GDM1 (cell line): ENCODE measurements around the gene TLE2.
"Not testable (repeated sequence)": the region's sequence is repeated elsewhere in the genome, so short reads cannot be mapped to it uniquely, and the experiment has no call there.

Source experiments
- DNase-seq: peaks from one replicate; lab custom pipeline; 2025; lab: John Stamatoyannopoulos, UW

Gene TLE2

GRCh38 chr19:3012621-3013262 lies 16.3 kb downstream of the TLE2 start:
- DNase-seq: no peak

GRCh38 chr19:3012059-3012458 lies 17.0 kb downstream of the TLE2 start:
- not testable (repeated sequence) for DNase-seq

DNA sequence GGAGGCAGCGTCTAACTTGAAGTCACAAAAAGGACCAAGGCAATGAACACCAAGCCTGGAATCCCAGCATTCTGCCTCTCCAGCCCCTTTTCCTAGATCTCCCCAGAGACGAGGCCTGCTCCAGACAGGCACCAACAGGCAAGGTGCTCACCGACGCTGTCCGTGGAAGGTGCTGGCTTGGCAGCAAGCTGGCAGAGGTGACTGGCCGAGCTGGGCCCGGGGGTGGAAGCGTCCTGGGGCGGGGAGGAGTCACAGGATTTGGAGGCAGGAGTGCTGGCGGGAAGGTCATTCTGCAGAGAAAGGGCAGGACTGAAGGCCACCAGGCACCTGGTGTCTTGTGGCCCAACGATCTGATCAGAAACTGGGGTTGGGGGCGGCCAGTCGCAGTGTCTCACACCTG lies 18.2 kb downstream of the TLE2 start:
- DNase-seq: no peak

- DNase-seq: no peak
Observed at GRCh38 chr19:3008994-3009393, 20.1 kb downstream of the TLE2 start.

GRCh38 chr19:3007975-3008374 lies 21.1 kb downstream of the TLE2 start:
- DNase-seq: no peak

GRCh38 chr19:3006075-3006767 lies 22.9 kb downstream of the TLE2 start:
- no peak for DNase-seq

- DNase-seq: no peak
Observed at GRCh38 chr19:3005345-3005744, 23.7 kb downstream of the TLE2 start.

GRCh38 chr19:3004522-3004921 lies 24.6 kb downstream of the TLE2 start:
- DNase-seq: no peak

DNA sequence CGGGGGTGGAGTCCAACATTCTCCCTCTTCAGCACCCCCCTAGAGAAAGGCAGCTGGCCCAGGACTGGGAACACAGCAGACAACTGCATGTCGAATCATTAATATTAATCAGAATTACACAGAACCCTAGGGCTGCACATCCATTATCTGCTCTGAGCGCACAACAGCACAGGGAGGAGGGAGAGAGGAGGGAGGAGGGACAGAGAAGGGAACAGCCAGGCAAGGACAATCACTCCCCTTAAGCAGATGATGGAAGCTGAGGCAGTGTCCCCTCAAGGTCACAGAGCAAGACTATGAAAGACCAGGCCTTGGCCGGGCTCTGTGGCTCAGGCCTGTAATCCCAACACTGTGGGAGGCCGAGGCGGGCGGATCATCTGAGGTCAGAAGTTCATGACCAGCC lies 26.0 kb downstream of the TLE2 start:
- DNase-seq: no peak

DNA sequence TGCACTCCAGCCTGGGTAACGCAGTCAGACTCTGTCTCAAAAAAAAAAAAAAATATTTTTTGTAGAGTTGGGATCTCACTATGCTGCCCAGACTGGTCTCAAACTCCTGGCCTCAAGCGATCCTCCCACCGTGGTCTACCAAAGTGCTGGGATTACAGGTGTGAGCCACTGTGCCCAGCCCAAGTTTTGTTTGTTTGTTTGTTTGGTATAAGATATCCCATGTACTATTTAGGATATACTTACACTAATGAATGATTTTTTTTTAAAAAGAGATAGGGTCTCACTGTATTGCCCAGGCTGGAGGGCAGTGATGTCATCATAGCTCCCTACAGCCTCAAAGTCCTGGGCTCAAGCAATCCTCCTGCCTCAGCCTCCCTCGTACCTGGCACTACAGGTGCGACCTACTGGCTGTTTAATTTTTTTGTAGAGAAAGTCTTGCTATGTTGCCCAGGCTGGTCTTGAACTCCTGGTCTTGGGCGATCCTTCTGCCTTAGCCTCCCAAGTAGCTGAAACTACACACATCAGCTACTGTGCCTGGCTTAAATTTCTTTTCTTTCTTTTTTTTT lies 27.8 kb downstream of the TLE2 start:
- DNase-seq: no peak

- DNase-seq: no peak
Observed at GRCh38 chr19:2998642-2999041, 30.4 kb downstream of the TLE2 start.

DNA sequence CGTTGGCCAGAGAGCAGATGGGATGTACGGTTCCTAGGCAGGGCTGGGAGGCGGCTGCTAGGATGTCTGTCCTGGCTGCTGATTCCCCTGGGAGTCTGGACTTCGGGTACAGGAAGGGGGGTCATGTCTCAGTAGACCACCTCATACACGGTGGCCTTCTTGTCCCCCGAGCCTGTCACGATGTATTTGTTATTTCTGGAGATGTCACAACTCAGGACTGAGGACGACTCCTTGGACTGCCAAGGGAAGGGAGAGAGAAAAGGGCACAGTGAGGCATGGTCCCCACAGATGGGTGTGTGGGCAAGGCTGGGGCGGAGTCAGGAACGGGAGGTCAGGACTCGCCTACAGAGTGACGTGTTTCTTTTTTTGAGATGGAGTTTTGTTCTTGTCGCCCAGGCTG lies 31.4 kb downstream of the TLE2 start:
- no peak for DNase-seq

GRCh38 chr19:2994588-2995131 lies 34.4 kb downstream of the TLE2 start:
- no peak for DNase-seq

DNA sequence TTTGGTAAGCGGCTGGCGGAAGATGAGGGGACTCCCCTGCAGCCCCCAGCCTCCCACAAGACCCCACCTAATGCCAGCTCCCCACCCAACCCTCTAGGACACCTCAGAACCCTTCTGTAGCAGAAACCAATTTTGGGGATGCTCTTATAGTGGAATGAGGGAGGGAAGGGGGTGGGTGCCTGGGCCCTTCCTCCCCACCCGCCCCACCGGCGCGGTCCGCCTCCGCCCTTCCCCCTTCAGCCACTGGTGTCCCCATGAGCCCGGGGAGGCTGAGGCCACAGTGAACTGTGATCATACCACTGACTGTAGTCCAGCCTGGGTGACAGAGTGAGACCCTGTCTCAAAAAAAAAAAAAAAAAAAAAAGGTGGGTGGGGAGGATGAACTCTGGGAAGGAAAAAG lies 35.5 kb downstream of the TLE2 start:
- no peak for DNase-seq

- no peak for DNase-seq
Observed at GRCh38 chr19:2992958-2993357, 36.1 kb downstream of the TLE2 start.

DNA sequence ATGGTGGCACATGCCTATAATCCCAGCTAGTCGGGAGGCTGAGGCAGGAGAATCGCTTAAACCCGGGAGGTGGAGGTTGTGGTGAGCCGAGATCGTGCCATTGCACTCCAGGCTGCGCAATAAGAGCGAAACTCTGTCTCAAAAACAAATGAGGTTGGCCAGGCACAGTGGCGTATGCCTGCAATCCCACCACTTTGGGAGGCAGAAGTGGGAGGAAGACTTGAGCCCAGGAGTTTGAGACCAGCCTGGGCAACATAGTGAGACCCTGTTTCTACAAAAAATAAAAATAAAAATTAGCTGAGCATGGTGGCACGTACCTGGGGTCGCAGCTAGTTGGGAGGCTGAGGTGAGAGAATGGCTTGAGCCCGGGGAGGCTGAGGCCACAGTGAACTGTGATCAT lies 36.7 kb downstream of the TLE2 start:
- not testable (repeated sequence) for DNase-seq

GRCh38 chr19:2989236-2989946 lies 39.7 kb downstream of the TLE2 start:
- no peak for DNase-seq

DNA sequence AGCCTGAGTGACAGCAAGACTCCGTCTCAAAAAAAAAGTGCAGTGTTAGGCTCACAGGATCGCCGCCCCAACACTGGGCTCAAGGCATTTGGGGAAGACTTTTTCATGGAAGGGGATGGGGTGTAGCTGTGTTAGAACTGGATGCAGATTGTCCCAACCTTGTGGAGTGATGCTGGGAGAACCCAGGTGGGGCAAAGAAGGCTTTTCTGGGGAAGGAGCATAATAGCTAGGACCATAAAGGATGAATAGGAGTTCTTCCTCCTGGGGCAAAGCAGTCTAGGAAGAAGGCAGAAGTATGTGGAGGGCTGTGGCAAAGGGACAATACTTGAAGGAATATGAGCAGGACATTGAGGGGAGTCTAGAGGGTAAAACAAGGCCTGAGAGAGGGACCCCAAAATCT lies 40.5 kb downstream of the TLE2 start:
- no peak for DNase-seq

DNA sequence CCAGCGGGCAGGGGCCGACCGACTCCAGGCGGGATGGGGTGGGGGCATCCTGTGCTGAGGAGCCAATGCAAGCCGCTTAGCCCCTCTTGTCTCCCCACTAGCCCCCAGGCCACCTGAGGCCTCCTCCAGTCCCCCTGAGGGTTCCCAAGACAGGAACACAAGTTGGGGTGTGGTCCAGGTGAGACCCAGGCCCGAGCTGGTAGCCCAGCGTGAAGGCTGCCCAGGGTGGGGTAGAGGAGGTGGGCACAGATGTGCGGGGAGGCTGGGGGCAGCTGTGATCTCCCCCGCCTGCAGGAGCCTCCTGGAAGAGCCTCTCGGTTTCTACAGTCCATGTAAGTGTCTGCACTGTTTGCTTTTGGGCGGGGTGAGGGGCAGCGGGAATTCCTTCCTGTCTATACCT lies 41.3 kb downstream of the TLE2 start:
- DNase-seq: no peak

DNA sequence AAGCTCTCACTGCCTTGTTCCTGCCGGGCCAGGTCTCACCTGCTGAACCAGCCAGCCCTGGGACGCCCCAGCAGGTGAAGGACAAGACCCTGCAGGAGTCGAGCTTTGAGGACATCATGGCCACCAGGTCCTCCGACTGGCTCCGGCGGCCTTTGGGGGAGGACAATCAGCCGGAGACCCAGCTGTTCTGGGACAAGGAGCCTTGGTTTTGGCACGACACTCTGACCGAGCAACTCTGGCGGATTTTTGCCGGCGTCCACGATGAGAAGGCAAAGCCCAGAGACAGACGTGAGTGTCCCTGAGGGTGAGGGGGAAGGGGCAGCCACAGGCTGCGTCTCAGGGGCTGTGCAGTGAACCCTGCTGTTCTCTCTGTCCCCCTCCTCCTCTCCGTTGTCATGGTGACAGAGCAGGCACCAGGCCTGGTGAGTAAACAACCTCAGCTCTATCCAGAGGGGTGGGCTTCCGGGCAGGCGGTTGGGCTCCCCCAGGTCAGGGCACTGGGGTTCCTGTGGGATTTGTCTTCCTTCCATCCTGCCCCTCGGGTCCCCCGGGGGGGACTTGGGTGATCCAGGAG lies 42.0 kb downstream of the TLE2 start:
- DNase-seq: no peak

DNA sequence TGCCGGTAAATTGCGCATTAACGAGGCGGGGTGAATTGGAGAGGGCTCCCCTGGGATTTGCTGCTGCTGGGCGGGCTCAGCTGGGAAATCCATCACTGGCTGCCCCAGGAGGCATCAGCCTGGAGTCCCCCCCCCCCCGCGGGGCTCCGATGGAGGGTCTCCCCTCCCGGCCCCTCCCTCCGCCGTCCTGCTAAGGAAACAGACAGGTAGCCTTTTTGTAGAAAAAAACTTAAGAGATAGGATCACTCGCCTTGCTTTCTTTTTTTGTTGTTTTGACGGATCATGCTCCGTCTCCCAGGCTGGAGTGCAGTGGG lies 44.9 kb downstream of the TLE2 start:
- DNase-seq: no peak

GRCh38 chr19:2983351-2984214 lies 45.5 kb downstream of the TLE2 start:
- no peak for DNase-seq
